HG02970 (cell line): Measurements from ENCODE around the gene ZNF385A.

Experiments
- ATAC-seq: cut with Tn5 transposase; IDR thresholded peaks from one replicate; pipeline ENCODE4 v1.9.1; 2021; ENCODE audit warnings: mild to moderate bottlenecking, moderate library complexity, moderate number of reproducible peaks; ENCODE audit not compliant: unreplicated experiment, low FRiP score

ZNF385A gene

GRCh38 chr12:54394281-54394719 is 9.8 kb upstream of the ZNF385A start:
- no peak for ATAC-seq

DNA sequence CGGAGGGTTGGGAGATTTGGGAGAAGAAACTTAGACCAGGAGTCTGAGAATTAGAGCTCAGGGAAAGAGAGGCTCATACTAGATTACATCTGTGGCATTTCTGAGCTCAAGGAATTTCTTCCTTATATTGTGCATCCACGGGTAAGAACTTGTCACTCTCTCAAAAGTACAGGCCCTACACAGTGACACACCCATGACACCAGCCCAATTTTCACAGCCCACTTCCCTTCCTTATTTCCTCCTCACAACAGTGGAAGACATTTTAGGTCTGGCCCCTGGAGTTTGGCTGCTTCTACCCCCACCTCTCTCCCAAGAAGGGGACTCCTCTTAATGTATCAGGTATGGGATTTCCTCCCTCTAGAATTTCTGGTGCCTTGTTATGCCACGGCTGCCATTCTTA is 9.2 kb upstream of the ZNF385A start:
- no peak for ATAC-seq

- no peak for ATAC-seq
Measured at GRCh38 chr12:54393207-54393609, 8.7 kb upstream of the ZNF385A start.

DNA sequence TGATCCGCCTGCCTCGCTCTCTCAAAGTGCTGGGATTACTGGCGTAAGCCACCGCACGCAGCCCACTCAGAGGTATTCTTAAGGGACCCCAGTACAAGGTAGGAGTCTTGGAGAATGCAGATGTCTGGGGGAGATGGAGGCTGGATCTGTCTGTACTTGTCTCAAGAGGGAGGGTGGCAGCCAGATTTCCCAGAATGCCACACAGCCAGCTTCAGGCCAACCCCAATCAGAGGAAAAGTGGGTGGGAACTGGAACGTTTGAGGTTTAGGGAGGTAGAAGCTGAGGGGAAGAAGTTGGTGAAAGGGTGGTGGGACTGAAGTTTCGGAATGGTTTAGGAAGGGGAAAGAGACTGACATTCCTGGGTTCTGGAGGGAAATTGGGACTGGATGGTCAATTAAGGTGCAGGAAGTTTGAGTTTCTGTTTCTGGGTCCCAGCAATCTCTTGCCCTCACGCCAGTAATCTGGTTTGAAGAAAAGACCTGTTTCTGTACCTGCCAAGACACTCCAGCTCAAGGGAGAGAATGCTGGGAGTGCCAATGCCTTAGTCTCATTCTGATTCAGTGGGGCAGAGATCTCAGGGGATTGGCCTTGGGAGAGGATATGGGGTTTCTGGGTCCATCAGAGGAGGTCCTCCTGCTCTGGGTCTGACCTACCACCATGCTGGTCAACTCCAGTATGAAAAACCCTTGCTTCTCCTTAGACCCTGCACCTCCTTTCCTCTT is 8.1 kb upstream of the ZNF385A start:
- ATAC-seq, result no peak

GRCh38 chr12:54390668-54391551 is 6.4 kb upstream of the ZNF385A start:
- ATAC-seq, result no peak

DNA sequence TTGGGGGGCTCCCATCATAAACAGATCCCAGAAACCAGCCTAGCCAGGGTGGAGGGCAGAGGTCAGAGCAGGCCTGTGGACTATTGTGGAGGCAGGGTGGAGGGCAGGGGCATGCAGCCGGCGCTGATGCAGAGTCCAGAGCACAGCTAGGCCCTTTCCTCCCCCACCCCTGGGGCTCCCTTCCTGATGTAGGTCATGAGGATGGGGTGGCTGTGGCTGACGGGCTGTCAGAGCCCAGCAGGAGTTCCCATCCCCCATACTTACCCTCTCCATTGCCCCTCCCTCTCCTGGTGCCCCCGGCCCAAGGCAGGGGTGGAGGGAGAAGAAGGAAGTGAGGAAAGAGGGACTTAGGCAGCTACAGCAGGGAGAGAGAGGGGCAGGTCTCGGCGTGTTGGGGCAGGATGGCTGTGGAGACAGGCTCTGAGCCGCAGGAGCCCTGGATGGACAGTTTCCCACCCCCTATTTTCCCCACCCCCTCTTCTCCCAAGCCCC is 5.7 kb upstream of the ZNF385A start:
- no peak for ATAC-seq

- ATAC-seq, result no peak
Measured at GRCh38 chr12:54389607-54390175, 5.2 kb upstream of the ZNF385A start.

DNA sequence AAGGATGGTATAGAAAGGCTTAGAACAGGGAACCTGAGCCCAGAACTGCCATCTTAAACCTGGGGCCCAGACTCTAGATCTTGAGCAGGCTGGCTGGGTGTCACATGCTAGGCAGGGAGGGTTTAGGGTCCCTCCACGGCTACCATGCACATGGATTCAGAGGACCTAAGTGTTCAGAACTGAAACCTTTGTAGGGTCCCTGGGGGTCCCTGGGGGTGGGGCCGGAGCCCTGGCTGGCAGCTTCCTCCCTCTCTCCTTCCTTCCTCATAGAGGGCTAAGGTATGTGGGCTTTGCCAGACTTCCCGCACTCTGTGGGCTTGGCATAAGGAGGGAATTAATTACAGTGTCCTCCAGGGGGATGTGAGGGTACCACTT is 4.6 kb upstream of the ZNF385A start:
- ATAC-seq, result no peak

DNA sequence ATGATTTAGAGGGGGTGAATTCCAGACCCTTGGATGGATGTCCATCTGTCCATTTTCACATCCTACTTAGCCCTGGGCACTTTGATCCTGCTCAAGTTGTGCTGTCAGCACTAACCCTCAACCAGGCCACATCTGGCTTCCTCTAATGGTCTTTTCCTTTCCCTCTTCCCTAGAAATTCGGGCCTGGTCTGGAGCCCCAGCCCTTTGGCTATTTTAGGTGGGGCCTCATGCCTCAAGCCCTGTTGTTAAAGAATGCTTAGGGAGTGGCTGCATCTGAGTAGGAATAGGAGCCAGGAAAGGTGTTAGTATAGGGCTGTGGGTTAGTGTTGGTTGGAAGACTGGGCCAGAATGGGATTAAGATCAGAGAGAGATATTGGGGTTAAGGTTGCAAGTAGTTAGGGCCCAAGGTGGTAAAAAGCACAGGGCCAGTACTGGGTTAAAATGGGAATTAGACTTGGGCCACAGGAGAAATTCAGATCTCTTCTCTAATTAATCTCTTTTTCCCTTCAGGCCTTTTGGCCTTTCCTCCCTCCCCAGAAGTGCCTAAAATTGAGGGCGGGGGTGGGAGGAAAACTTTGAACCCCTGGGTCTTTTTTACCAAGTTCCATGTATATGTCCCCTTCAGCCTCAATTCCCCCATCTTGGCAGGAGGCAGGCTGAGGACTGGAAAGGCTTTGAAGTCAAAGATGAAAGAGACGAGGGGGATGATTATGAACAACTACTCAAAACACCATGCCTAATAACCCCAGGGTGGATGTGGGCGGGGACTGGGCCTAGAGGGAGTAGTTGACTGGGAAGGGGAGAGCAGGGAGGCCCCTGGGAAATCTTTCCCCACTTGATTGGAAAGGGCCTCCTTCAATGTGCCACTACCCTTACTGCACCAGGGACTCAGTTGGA is 4.0 kb upstream of the ZNF385A start:
- no peak for ATAC-seq

DNA sequence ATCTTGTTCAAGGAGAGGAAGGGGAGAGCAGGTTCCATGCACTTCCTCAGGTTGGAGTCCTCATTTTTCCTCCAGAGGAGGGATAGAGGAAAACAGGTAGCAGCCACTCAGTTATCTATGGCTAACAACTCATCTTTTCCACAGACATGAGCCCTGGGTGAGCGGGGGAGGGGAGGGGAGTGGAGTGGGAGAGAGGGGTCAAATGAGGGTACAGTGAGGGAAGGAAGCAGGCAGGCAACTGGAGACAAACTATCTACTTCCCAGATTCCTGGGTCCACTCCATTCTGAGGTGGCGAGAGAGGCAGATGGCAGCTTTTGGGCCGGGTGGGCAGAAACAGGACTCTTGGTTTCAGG is 2.6 kb upstream of the ZNF385A start:
- no peak for ATAC-seq

- ATAC-seq, result no peak
Measured at GRCh38 chr12:54386403-54387113, 2.0 kb upstream of the ZNF385A start.

DNA sequence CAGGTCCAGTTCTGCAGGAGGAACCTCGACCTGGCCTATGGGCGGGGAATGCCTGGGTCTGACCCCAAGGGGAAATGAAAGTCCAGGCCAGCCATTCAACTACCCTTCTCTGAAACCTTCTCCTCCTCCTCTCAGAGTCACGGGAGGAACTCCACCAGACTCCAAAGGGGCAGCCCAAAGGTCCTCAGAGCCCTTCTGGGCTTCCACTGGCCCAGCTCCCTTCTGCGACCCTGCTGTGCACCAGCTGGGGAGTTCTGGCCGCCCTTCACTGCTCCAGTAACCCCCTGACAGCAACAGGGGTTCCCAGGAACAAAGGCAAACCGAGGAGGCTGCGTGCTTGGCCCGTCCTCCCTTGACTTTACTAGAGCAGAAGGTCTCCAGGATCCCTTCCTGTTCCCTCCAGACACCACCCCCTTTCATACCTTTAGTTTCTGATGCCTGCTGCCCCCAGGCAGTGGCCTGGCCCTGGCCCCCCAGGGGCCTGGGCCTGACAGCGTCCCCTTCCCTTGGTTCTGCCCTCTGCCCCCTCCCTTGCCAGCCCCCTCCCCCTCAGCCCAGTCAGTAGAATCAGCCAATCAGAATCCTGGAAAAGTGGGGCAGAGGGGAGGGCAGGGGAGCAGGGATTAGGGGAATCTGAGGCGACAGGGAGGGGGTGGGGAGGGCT is 850 bp upstream of the ZNF385A start:
- no peak for ATAC-seq

- ATAC-seq, result no peak
Measured at GRCh38 chr12:54383041-54383609, 1.4 kb downstream of the ZNF385A start.

DNA sequence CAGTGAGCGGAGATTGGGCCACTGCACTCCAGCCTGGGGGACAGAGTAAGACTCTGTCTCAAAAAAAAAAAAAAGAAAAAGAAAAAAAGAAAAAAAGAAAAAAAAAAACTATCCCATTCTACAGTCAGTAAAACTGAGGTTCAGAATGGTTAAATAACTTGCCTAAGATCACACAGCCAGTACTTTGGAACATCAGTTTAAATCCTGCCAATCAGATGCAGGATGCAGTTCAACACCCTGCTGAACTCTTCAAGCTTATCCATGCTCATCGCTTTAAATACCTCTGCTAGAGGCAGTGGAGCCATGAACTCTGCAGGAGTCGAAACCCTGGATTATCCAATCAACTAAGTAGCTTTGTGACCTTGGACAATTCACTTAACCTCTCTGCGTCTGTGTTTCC is 3.4 kb downstream of the ZNF385A start:
- no peak for ATAC-seq

- ATAC-seq, result peak; percentile 81
Measured at GRCh38 chr12:54379398-54380201, 4.9 kb downstream of the ZNF385A start.

GRCh38 chr12:54378796-54379397 is 5.6 kb downstream of the ZNF385A start:
- no peak for ATAC-seq

DNA sequence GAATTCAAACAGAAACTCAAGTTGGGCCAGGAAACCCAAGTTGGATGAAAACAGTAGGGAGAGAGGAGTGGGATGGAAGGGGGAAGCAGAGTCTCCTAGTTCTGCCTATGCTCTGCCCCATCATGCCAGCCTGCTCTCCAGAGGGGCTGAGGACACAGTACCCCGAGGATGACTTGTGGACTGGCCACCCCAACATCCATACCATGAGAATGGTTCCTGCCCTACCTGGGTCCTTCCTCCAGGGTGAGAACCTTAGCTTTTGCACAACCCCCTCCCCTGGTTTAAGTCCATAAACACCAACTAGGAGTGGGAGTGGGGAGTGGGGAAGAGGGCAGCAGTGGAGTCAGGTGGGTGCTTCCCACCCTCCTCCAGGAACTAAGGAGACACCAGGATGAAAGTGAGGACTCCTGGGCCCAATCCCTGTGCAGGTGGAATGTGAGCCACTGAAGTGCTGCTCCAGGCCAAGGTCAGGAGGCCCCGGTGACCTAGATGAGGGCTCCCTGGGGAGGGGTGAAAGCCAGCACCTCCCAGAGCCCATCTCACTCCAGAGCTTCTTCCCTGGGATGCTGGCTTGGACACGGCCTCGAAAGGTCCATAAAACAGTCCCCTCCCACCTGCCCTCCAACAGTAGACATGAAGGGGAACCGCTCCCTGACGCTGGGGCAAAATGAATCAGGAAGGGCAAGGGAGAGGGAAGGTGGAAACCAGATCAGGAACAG is 6.6 kb downstream of the ZNF385A start:
- no peak for ATAC-seq
